GM12878 (cell line): Measurements from ENCODE around the gene CNPY1. TPM values are rescaled to one million over a fixed set of nuclear protein-coding genes. Genes with fewer than 3 reads are reported as not detected.

Experiments
- ATAC-seq: fragments of 200-7000 bp; cut with Tn5 transposase; 3 replicates; pipeline ENCODE4 v1.9.1; 2020; ENCODE audit warnings: mild to moderate bottlenecking, moderate library complexity
- BruUV-seq: library from RNA; stranded (reverse); fragments of 400-500 nt; replicated peaks from 2 replicates; lab custom pipeline; 2021; lab: Mats Ljungman, UMichigan
- CTCF ChIA-PET: fragments of 300-600 bp; sonication (Branson Sonifier 250); formaldehyde crosslinking; extraction: SDS; loops from one replicate; lab custom pipeline; 2021; ENCODE audit warnings: inconsistent platforms; lab: Yijun Ruan, JAX
- POLR2A ChIA-PET: fragments of 350-600 bp; formaldehyde crosslinking; extraction: SDS; loops from one replicate; lab custom pipeline; 2021; ENCODE audit warnings: inconsistent platforms; lab: Charles Lee
- RAD21 ChIA-PET: fragments of 300-600 bp; sonication (Branson Sonifier 250); formaldehyde crosslinking; loops from one replicate; lab custom pipeline; 2023; ENCODE audit warnings: antibody characterized with exemption; ENCODE audit not compliant: unreplicated experiment; lab: Charles Lee
- SMC1A ChIA-PET: fragments of 300-600 bp; sonication (Branson Sonifier 250); formaldehyde crosslinking; loops from one replicate; lab custom pipeline; 2023; ENCODE audit not compliant: unreplicated experiment, uncharacterized antibody; lab: Charles Lee
- DNase-seq: peaks from one replicate; pipeline ENCODE4 v3.0.0-alpha.2; 2011; ENCODE audit warnings: low read depth, low spot score
- FAIRE-seq: peaks from 3 replicates; lab custom pipeline; 2011; peaks lifted over from hg19 to GRCh38; lab: Jason Lieb, UNC
- H2AFZ ChIP-seq: 2 replicates; pipeline ENCODE4 v1.6.0; 2011; ENCODE audit warnings: low read depth, low read length, control low read depth; ENCODE audit not compliant: control insufficient read depth
- H3K27ac ChIP-seq: 2 replicates; pipeline ENCODE4 v1.5.1; 2011; ENCODE audit warnings: control low read depth; ENCODE audit not compliant: control insufficient read depth, insufficient read depth
- H3K27me3 ChIP-seq, 2 experiments: replicated peaks in 1 of 2; 2 replicates each; pipeline versions ENCODE4 v1.6.0 to v1.6.1; 2011; ENCODE audit warnings: low read length in 1 of 2; ENCODE audit not compliant: control insufficient read depth in 2 of 2, insufficient read depth in 2 of 2
- H3K36me3 ChIP-seq, 2 experiments: 2 replicates each; pipeline ENCODE4 v1.5.1; 2011; ENCODE audit warnings: low read length in 1 of 2; ENCODE audit not compliant: control insufficient read depth in 2 of 2, insufficient read depth in 2 of 2
- H3K4me1 ChIP-seq: 2 replicates; pipeline ENCODE4 v1.6.1; 2011; ENCODE audit warnings: mild to moderate bottlenecking, low read length, moderate library complexity, mixed read lengths; ENCODE audit not compliant: control insufficient read depth, insufficient read depth
- H3K4me2 ChIP-seq: 2 replicates; pipeline ENCODE4 v1.6.0; 2011; ENCODE audit warnings: control low read depth; ENCODE audit not compliant: control insufficient read depth, insufficient read depth
- H3K4me3 ChIP-seq: fragments of 200-600 bp; sonication (generic); 2 replicates; pipeline ENCODE4 v1.5.1; 2016
- H3K79me2 ChIP-seq: 2 replicates; pipeline ENCODE4 v1.6.0; 2011; ENCODE audit warnings: low read length; ENCODE audit not compliant: control insufficient read depth, insufficient read depth
- H3K9ac ChIP-seq: 2 replicates; pipeline ENCODE4 v1.8.0; 2011; ENCODE audit warnings: low read length, control low read depth, mixed read lengths; ENCODE audit not compliant: control insufficient read depth, insufficient read depth
- H3K9me3 ChIP-seq: replicated peaks from 3 replicates; pipeline ENCODE4 v1.5.1; 2011; ENCODE audit warnings: mild to moderate bottlenecking, low read length; ENCODE audit not compliant: control insufficient read depth, insufficient read depth
- H4K20me1 ChIP-seq: 2 replicates; pipeline ENCODE4 v1.6.0; 2011; ENCODE audit not compliant: control insufficient read depth, insufficient read depth
- LARP7 ChIP-seq: fragments of 450-650 bp; IDR thresholded peaks from 2 replicates; pipeline ENCODE4 v1.6.1; 2017; ENCODE audit warnings: mild to moderate bottlenecking
- NFXL1 ChIP-seq: fragments of 450-650 bp; IDR thresholded peaks from 2 replicates; pipeline ENCODE4 v1.6.1; 2017; ENCODE audit warnings: antibody characterized with exemption, mild to moderate bottlenecking, borderline replicate concordance
- POLR2AphosphoS2 ChIP-seq: IDR thresholded peaks from 2 replicates; pipeline ENCODE4 v1.6.1; 2011; ENCODE audit warnings: low read depth, mild to moderate bottlenecking, low read length, improper control_type of control experiment, moderate library complexity
- SP1 ChIP-seq: IDR thresholded peaks from one replicate; pipeline ENCODE4 v1.6.1; 2011; ENCODE audit warnings: low read depth, low read length
- SUZ12 ChIP-seq: fragments of 200-600 bp; sonication (generic); IDR thresholded peaks from one replicate; pipeline ENCODE4 v1.6.1; 2018; ENCODE audit warnings: antibody characterized with exemption, mild to moderate bottlenecking; ENCODE audit not compliant: unreplicated experiment
- WGBS: methylation state at CpG from one replicate; pipeline ENCODE4 v1.1.6; 2016; ENCODE audit warnings: low lambda C conversion rate; ENCODE audit not compliant: insufficient replicate concordance, insufficient coverage; ENCODE audit errors: missing lambda C conversion rate; 5-methylcytosine and 5-hydroxymethylcytosine counted together
- in situ Hi-C: fragments of 300-500 bp; cut with MboI; formaldehyde crosslinking; loops from 9 replicates; pipeline ENCODE4 v1.14.3; 2018; ENCODE audit warnings: mixed read lengths
- intact Hi-C: fragments of 100-400 bp; cut with micrococcal nuclease; formaldehyde crosslinking; loops from one replicate; pipeline ENCODE4 v1.14.2; 2022; ENCODE audit not compliant: unreplicated experiment
- polyA plus RNA-seq, 11 experiments: library from polyadenylated mRNA; depleted of rRNA in 4 of 11; unstranded in 6 of 11; stranded (reverse) in 5 of 11; fragments of >200 nt; fragmentation: Nextera tagmentation in 4 of 11; fragmentation: Illumina TruSeq in 1 of 11; extraction: Ambion mirVana in 4 of 11; extraction: Trizol in 1 of 11; gene quantifications; 1 replicate in 1 of 11; 2 replicates in 10 of 11; pipeline versions ENCODE4 v1.2.1 to v1.2.3, GENCODE V29; 2011 to 2016; ENCODE audit warnings: inconsistent platforms in 2 of 11, missing spikeins in 2 of 11, low read depth in 1 of 11
- total RNA-seq, 4 experiments: library from RNA; depleted of rRNA in 3 of 4; stranded (reverse); fragments of >200 nt in 3 of 4; fragmentation: Illumina TruSeq in 1 of 4; extraction: Trizol in 1 of 4; gene quantifications; 2 replicates each; pipeline versions ENCODE4 v1.2.1 to v1.2.3, GENCODE V29; 2013 to 2021
- TF ChIP-seq, protein P1 (sequence below): IDR thresholded peaks from 2 replicates; pipeline ENCODE4 v1.6.1; 2012; ENCODE audit warnings: mild to moderate bottlenecking, low read depth, low read length

CNPY1 gene
- total and polyA plus RNA-seq, 10 of the 15 experiments (the other 5 are each of a cell fraction or from before 2014, with no cell fraction given) = not detected

DNA sequence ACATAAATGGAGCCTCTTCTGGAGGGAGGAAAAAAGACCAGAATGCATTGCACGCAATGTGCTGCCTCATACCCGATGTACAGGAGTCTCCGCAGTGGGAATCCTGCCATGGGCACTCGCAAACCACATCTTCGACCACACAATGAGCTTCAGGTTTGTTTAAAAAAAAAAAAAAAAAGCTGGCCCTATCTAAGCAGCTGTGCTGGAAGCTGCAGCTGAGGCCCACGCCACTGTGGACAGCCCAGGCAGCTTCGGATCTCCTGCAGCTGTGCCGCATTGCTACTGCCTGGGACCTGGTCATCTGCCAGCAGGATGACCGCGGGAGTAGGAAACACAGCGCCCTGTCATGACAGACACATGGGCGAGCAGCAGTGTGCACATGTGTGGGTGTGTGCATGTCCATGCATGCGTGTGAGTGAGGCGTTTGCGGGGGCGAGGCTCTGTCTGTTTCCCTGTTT is 62.5 kb downstream of the CNPY1 start:
- no peaks in the 10 kb centered on the region for H3K36me3 ChIP-seq
- WGBS = 88% methylated on average over 15 of the region's 16 CpGs

More for the DNA sequence above, 62.5 kb downstream of the CNPY1 start:
- intact Hi-C loops = no loop called here
- Histone ChIP-seq H3K27me3 (no peaks in the 10 kb centered on the region), H3K4me1 (peaks cover 5% of the 10 kb centered on the region), H2AFZ (no peak overlapping the region), H3K27ac (no peak overlapping the region), H3K4me3 (no peak overlapping the region), H3K9me3 (no peaks in the 10 kb centered on the region; the same call in 2 of the 3 replicates), H3K4me2 (no peak overlapping the region), H4K20me1 (no peaks in the 10 kb centered on the region), H3K9ac (no peak overlapping the region), H3K79me2 (no peaks in the 10 kb centered on the region)
- ATAC-seq = no peak
- no peak for FAIRE-seq
- no peak for TF ChIP-seq POLR2AphosphoS2
- no peak for TF ChIP-seq NFXL1
- TF ChIP-seq, protein P1, sequence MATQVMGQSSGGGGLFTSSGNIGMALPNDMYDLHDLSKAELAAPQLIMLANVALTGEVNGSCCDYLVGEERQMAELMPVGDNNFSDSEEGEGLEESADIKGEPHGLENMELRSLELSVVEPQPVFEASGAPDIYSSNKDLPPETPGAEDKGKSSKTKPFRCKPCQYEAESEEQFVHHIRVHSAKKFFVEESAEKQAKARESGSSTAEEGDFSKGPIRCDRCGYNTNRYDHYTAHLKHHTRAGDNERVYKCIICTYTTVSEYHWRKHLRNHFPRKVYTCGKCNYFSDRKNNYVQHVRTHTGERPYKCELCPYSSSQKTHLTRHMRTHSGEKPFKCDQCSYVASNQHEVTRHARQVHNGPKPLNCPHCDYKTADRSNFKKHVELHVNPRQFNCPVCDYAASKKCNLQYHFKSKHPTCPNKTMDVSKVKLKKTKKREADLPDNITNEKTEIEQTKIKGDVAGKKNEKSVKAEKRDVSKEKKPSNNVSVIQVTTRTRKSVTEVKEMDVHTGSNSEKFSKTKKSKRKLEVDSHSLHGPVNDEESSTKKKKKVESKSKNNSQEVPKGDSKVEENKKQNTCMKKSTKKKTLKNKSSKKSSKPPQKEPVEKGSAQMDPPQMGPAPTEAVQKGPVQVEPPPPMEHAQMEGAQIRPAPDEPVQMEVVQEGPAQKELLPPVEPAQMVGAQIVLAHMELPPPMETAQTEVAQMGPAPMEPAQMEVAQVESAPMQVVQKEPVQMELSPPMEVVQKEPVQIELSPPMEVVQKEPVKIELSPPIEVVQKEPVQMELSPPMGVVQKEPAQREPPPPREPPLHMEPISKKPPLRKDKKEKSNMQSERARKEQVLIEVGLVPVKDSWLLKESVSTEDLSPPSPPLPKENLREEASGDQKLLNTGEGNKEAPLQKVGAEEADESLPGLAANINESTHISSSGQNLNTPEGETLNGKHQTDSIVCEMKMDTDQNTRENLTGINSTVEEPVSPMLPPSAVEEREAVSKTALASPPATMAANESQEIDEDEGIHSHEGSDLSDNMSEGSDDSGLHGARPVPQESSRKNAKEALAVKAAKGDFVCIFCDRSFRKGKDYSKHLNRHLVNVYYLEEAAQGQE = no peak
- TF ChIP-seq SP1 = no peak
- TF ChIP-seq SUZ12 = no peak
- no peak for TF ChIP-seq LARP7
- ChIA-PET RAD21 (no interaction called here), CTCF (no interaction called here), POLR2A (interaction anchor here (0.6 kb wide), 1 partner anchor 1635 kb away, joined by 3 read pairs; no protein-coding TSS in a partner anchor), SMC1A (no interaction called here)
- DNase-seq = no peak
- no TSS peak for BruUV-seq
- in situ Hi-C loops = no loop called here
